ENCODE measurements around the gene RERG.

DNA sequence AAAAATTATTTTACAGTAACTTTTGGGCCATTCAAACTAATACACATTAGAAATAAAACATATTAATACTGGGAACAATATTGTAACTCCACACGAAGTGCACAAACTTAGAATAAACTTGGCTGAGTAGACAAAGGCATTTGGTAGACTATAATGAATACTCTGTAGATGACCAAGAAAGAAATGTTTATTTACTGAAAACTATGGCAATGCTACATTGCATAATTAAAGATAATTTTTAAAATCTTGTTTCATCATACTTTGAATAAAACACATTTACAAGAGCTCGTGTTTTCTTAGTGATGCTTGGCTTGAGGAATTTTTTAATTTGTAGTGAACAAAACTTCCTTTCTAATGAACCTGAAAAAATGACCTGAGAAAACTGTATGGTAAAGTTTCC lies 21.3 kb downstream of the RERG start:
- TF ChIP-seq EZH2 (optimal IDR thresholded peaks at IDR 0.05; ENCODE audit: low read depth, low read length) (no peak), EZH2phosphoT487 (IDR thresholded peaks at IDR 0.05; ENCODE audit: low read length) (no peak)
- TF ChIP-seq, protein P1, sequence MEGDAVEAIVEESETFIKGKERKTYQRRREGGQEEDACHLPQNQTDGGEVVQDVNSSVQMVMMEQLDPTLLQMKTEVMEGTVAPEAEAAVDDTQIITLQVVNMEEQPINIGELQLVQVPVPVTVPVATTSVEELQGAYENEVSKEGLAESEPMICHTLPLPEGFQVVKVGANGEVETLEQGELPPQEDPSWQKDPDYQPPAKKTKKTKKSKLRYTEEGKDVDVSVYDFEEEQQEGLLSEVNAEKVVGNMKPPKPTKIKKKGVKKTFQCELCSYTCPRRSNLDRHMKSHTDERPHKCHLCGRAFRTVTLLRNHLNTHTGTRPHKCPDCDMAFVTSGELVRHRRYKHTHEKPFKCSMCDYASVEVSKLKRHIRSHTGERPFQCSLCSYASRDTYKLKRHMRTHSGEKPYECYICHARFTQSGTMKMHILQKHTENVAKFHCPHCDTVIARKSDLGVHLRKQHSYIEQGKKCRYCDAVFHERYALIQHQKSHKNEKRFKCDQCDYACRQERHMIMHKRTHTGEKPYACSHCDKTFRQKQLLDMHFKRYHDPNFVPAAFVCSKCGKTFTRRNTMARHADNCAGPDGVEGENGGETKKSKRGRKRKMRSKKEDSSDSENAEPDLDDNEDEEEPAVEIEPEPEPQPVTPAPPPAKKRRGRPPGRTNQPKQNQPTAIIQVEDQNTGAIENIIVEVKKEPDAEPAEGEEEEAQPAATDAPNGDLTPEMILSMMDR (IDR thresholded peaks at IDR 0.05; ENCODE audit: low read length): no peak
